Endothelial cell (in vitro differentiated cells): Measurements from ENCODE around the gene COG5. TPM values are rescaled to one million over a fixed set of nuclear protein-coding genes. Genes with fewer than 3 reads are reported as not detected.

Experiments used
- DNase-seq: peaks from one replicate; pipeline ENCODE4 v3.0.0; 2021; ENCODE audit warnings: low spot score
- H3K27ac Mint-ChIP-seq: one replicate; pipeline ENCODE4 v1.8.0; 2021; ENCODE audit warnings: mixed read lengths, inconsistent platforms; ENCODE audit not compliant: unreplicated experiment
- H3K27me3 Mint-ChIP-seq: one replicate; pipeline ENCODE4 v1.8.0; 2021; ENCODE audit warnings: mild to moderate bottlenecking, moderate library complexity, mixed read lengths, inconsistent platforms; ENCODE audit not compliant: unreplicated experiment
- H3K36me3 Mint-ChIP-seq: one replicate; pipeline ENCODE4 v1.8.0; 2021; ENCODE audit warnings: mild to moderate bottlenecking, low read depth, mixed read lengths, inconsistent platforms; ENCODE audit not compliant: unreplicated experiment
- H3K4me1 Mint-ChIP-seq: one replicate; pipeline ENCODE4 v1.8.0; 2021; ENCODE audit warnings: mild to moderate bottlenecking, mixed read lengths, inconsistent platforms; ENCODE audit not compliant: unreplicated experiment
- H3K4me3 Mint-ChIP-seq: one replicate; pipeline ENCODE4 v1.8.0; 2021; ENCODE audit warnings: mild to moderate bottlenecking, mixed read lengths, inconsistent platforms; ENCODE audit not compliant: unreplicated experiment
- H3K9me3 Mint-ChIP-seq: one replicate; pipeline ENCODE4 v1.8.0; 2021; ENCODE audit warnings: mixed read lengths, inconsistent platforms; ENCODE audit not compliant: unreplicated experiment
- CTCF ChIP-seq: fragments of 200-600 bp; sonication (generic); IDR thresholded peaks from one replicate; pipeline ENCODE4 v1.5.0; 2021; ENCODE audit warnings: antibody characterized with exemption; ENCODE audit not compliant: unreplicated experiment
- total RNA-seq: library from RNA; stranded (reverse); fragmentation: NEBNext Ultra II Directional; extraction: Animal tissue kit (Norgen Biotek cat#: 25700); gene quantifications from one replicate; pipeline ENCODE4 v1.2.1, GENCODE V29; 2021; ENCODE audit not compliant: unreplicated experiment

Gene COG5
- total RNA-seq, 1 donor from 2014 or later: 26.7 TPM

GRCh38 chr7:107501593-107501992 lies 62.1 kb downstream of the COG5 start:
- H3K4me3 Mint-ChIP-seq: no peak overlapping the region
- H3K27me3 Mint-ChIP-seq: no peaks in the 10 kb centered on the region
- H3K4me1 Mint-ChIP-seq: no peaks in the 10 kb centered on the region
- no peak overlapping the region for H3K27ac Mint-ChIP-seq
- H3K36me3 Mint-ChIP-seq: peaks cover 4% of the 10 kb centered on the region
- H3K9me3 Mint-ChIP-seq: no peaks in the 10 kb centered on the region
- TF ChIP-seq CTCF: no peak
- peak; percentile 38 for DNase-seq

GRCh38 chr7:107499731-107500130 lies 64.0 kb downstream of the COG5 start:
- no peaks in the 10 kb centered on the region for H3K9me3 Mint-ChIP-seq
- no peak for TF ChIP-seq CTCF
- no peaks in the 10 kb centered on the region for H3K36me3 Mint-ChIP-seq
- H3K4me1 Mint-ChIP-seq: no peaks in the 10 kb centered on the region
- no peak for DNase-seq
- H3K27ac Mint-ChIP-seq: no peak overlapping the region
- no peak overlapping the region for H3K4me3 Mint-ChIP-seq
- H3K27me3 Mint-ChIP-seq: no peaks in the 10 kb centered on the region

- Mint-ChIP-seq H3K4me3 (no peak overlapping the region), H3K9me3 (no peaks in the 10 kb centered on the region), H3K27ac (no peak overlapping the region), H3K4me1 (no peaks in the 10 kb centered on the region), H3K27me3 (no peaks in the 10 kb centered on the region), H3K36me3 (no peaks in the 10 kb centered on the region)
- no peak for DNase-seq
- no peak for TF ChIP-seq CTCF
Observed at GRCh38 chr7:107495516-107495915, 68.2 kb downstream of the COG5 start.

- H3K9me3 Mint-ChIP-seq: no peaks in the 10 kb centered on the region
- TF ChIP-seq CTCF: no peak
- no peaks in the 10 kb centered on the region for H3K4me1 Mint-ChIP-seq
- no peaks in the 10 kb centered on the region for H3K36me3 Mint-ChIP-seq
- no peak overlapping the region for H3K4me3 Mint-ChIP-seq
- no peaks in the 10 kb centered on the region for H3K27me3 Mint-ChIP-seq
- no peak overlapping the region for H3K27ac Mint-ChIP-seq
- no peak for DNase-seq
Observed at GRCh38 chr7:107494884-107495283, 68.8 kb downstream of the COG5 start.

GRCh38 chr7:107494315-107494751 lies 69.4 kb downstream of the COG5 start:
- Mint-ChIP-seq H3K36me3 (no peaks in the 10 kb centered on the region), H3K9me3 (no peaks in the 10 kb centered on the region), H3K27me3 (no peaks in the 10 kb centered on the region), H3K4me3 (no peak overlapping the region), H3K27ac (no peak overlapping the region), H3K4me1 (no peaks in the 10 kb centered on the region)
- no peak for DNase-seq
- no peak for TF ChIP-seq CTCF
